AG08395 (cell line): Measurements from ENCODE around the gene TEAD2.

Source experiments
- DNase-seq: peaks from one replicate; pipeline ENCODE4 v3.0.0; 2012; ENCODE audit warnings: mixed read lengths, low spot score

Gene TEAD2

DNA sequence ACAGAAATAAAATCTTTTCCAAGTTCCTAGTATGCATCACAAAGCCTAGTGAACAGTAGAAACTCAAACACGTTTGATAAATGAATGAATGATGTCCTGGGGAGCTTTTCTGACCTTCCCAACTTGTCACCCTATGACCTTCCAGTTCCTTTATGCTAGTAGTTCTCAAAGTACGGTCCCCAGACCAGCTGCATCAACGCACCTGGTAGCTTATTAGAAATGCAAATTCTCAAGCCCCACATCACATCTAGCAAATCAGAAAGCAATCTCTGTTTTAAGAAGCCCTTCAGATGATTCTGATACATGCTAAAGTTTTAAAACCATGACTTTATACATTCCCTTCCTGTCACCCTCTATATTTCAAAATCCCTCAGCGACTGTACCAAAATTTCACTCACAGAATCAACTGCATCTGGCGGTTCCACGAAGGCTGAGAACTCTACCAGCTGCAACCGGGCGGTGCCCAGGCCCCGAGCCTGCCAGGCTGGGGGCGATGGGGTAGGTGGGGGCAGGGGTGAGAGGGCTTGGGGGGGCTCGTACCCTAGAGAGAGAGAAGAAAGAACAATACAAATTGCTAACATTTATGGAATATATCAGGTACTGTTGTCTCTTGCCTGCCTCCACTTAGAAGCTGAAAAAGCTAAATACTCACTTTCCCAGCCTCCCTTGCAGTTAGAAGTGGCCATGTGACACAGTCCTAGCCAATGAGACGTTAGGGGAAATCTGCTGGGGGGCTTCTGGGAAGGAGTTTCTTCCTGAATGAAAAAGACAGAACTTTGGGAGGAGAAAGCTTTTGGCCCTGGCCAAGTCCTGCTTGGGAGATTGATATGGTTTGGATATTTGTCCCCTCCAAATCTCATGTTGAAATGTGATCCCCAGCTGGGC, 13.7 kb downstream of the TEAD2 start:
- no peak for DNase-seq

DNA sequence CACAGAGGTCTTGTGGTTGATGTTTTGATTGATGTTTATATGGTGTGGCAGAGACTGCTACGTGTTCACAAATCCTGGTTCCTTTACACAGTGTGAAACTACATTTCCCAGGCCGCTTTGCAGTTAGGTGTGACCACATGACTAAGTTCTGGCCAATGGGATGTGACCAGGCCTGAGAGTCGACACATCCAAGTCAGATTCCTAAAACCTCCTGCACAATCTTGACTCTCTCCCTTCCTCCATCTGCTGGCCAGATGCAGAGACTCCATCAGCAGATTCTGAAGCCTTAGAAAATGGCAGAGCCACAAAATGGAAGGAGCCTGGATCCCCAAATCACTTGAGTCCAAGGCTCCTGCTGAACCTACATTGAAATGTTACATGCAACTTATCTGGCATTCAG, 14.4 kb downstream of the TEAD2 start:
- peak; percentile 87 for DNase-seq

DNA sequence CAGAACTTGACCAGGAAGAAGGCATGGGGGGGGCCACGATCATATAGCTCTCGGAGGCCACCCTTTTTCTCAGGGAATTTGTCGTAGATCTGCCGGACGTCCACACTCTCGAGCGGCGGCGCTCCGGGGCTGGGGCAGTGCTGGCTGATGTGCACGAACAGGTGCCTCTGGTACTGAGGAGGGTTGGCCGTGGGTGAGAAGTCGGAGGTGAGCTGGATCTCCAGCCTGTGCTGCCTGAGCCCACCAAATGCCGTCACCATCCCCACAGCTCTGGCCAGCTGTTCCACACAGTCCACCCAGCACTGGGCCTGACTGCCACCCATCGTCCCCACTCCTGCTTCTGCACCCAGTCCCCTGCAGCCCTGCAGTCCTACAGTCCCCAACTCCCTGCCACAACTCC, 15.0 kb downstream of the TEAD2 start:
- DNase-seq, result no peak

DNA sequence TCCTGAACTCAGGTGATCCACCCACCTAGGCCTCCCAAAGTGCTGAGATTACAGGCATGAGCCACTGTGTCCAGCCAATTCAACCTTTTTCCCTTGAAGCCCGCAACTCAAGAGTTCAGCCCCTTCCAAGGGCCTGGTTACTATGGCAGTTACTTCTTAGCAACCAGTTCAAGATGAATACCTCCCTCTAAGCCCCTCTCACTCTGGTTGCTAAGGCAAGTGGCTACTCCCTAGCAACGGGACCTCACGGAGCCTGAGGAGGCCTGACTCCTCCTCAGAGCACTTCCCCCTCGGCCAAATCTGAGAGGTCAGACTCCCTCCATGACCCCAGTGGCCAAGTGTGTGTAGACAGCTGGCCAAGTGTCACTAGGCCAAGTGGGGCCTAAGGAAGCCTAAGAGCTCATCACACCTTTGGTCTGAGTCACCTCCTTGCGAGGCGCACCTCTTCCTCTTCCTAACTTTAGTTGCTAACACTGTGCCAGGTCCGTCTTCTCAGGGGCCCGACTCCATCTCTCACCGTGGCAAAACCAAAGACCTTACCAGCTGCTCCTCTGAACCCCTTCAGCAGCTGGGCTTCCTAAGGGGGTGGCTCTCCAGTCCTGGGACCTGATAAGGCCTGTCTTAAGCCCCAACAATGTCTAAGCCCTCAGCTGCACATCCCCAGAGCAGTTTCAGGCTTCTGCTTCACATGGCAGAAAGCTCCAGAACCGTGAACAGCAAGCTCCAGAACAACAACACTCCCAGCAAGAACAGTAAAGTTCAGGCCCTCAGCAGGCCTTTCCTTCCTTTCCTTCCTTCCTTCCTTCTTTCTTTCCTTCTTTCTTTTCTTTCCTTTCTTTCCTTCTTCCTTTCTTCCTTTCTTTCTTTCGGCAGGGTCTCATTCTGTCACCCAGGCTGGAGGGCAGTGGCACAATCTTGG, 17.5 kb downstream of the TEAD2 start:
- DNase-seq, result no peak

DNA sequence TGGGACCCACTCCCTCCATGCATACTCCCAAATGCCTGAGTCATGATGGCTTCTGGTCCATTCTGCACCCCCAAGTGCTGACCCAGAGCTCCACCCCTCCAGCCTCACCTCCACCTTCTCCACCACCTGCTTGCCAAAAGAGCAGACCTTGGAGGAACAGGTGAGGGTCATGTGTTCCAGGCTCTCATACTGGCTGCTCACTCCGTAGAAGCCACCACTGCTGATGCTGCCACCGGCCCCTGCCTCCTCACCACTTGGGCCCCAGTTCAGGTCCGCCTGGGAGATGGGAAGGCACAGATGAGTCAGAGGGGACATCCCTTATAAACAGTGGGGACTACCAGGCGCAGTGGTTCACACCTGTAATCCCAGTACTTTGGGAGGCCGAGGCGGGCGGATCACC, 19.1 kb downstream of the TEAD2 start:
- no peak for DNase-seq

DNA sequence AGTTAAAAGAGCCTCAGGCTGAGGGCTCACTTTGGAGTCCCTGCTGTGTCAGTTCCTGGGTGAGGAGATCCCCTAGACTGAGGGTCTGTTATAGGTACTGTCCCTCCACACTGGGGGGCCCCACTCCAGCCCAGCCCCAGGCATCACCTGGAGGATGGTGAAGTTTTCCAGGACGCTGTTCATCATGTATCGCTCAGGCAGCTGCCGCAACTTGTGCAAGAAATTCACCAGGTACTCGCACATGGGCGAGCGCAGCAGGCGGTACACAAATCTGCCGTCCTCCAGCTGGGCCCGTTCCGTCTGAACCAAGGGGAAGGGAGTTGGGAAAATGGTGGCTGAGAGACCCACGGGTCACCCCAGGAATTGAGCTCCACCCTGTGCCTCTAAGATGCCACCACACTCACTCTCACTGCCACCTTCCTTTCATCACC, 19.9 kb downstream of the TEAD2 start:
- no peak for DNase-seq

DNA sequence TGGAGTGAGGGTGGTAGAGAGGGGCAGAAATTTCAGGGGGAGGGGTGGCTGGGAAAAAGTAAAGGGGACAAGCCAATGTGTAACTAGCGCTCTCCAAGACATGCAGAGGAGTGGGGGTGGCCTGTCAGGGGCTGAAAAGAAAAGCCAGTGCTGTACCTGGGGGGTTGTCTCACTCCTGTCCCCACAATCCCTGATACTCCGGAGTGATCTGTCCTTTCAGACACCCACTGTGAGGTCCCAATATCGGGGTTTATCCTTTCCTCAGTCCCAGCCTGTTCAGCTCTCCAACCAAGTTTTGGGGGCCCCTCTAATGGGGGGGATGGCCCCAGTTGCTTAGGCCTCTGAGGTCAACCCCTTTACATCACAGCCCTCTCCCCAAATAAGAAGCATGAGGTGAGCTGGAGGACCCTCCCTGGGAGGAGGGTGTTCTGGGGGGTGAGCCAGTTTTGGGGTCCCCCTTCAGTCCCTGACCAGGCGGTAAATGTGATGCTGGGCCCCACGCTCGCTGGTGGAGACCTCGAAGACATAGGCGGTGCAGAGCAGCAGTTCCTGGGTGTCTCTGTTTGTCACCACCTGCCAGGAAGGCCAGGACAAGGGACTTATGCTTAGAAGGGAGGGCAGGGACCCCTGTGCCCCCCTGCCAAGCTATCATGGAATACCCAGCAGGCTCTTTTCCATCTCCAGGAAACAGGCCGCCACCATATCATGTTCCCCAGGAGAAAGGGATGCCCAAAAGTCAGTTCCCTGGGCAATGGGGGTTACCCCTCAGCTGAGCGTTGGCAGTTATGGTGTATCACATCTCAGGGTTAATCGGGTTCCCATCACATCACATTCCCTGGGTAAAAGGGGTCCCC, 21.1 kb downstream of the TEAD2 start:
- no peak for DNase-seq

DNA sequence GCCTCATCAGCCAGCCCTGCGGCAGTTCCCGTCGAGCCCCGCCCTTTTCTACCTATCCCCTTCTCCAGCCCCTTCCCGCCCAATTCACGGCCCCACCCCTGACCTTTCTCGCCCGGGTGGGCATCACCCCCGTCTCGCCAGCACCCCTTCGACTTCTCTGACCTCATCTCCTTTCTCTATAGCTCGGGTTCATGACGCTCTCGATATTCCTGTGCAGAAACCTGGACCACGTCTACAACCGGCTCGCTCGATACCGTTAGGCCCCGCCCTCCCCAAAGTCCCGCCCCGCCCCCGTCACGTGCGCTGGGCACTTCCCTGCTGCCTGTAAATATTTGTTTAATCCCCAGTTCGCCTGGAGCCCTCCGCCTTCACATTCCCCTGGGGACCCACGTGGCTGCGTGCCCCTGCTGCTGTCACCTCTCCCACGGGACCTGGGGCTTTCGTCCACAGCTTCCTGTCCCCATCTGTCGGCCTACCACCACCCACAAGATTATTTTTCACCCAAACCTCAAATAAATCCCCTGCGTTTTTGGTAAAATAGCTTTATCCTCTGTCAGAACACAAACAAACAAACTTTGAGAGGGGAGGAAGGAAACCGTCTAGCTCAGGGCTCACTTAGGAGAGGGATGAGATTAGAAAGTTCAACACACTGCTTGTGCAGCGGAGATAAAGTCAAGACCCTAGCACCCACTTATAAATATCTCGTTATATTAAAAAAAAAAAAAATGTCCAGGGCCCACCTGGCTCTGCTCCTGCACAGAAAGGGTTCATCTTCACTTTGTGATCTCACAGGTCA, 21.9 kb downstream of the TEAD2 start:
- DNase-seq, result peak; percentile 31

DNA sequence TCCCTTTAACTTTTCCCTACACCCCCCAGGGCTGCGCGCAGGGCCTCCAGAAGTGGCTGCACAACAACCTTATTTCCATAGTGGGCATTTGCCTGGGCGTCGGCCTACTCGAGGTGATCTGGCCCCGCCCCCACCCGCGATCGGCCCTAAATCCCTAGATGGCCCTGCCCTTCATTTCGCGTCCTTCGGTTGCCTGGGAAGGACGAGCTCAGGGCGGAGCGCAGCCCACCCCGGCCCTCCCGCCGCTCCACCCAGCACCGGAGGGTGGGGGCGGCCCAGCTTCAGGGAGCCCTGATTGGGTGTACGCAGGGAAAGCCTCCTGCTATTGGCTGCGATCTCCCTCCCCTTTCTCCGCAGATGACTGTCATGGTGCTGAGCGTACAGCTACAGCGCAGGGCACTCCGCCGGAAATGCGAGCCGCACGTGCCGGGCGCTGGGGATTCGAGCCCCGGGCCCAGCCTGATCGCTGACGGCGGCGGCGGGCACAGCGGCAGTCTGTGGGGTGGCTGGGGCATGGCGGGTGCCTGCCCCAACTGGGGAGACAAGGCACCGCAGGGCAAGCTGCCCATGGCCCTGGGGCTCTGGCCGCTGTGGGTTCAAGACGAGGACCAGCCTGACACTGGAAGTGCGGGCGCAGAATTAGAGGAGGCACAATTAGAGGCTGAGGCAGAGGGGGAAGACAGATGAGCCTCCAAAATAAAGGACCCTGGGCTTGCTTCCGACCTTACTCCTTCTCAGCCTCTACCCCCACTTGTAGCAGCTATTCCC, 22.7 kb downstream of the TEAD2 start:
- peak; percentile 94 for DNase-seq

DNA sequence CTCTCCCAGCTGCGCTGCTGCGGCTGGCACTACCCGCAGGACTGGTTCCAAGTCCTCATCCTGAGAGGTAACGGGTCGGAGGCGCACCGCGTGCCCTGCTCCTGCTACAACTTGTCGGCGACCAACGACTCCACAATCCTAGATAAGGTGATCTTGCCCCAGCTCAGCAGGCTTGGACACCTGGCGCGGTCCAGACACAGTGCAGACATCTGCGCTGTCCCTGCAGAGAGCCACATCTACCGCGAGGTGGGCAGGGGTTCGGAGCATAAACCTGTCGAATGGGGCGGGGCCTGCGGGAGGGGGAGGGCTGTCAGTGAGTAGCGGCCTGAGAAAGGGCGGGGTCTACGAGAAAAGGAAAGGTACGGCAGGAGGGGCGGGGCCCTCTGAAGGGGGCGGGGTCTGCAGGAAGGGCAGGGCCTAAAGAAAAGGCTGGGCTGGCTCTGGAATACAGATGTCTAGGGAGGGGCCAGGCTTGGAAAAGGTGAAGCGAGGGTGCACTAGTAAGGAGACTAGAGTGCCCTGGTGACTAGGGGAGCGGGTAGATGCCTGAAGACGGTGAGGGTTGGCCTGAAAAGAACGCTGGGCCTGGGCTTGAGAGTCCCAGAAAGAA, 23.4 kb downstream of the TEAD2 start:
- DNase-seq, result peak; percentile 40

DNA sequence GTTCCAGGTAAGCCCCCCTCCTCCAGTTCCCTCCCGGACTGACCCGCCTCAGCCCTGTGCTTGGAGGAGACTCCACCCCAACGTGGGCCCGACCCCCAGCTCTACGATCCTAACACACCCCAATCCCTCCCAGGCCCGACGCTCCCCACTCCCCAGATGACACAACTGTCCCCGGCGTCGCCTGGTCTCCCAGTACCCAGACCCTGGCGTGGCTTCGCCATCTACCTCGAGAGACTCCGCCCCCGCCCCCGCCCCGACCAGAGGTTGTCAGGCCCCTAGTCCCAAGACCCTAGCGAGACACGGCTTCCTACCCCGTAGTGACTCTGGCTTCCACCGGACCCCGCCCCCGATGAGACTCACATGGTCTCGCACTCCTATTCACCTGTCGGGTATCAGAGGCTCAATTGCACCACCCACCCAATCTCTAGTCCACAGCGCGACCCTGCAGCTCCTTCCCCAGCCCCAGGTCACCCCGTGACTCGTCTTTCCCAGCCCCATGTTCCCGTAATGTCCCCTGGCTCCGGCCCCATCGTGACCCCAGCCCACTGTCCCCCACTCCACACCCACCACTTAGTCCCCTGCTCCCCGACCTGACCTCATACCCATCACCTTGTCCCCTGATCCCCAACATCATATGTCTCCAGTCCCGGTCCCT, 24.1 kb downstream of the TEAD2 start:
- no peak for DNase-seq

DNA sequence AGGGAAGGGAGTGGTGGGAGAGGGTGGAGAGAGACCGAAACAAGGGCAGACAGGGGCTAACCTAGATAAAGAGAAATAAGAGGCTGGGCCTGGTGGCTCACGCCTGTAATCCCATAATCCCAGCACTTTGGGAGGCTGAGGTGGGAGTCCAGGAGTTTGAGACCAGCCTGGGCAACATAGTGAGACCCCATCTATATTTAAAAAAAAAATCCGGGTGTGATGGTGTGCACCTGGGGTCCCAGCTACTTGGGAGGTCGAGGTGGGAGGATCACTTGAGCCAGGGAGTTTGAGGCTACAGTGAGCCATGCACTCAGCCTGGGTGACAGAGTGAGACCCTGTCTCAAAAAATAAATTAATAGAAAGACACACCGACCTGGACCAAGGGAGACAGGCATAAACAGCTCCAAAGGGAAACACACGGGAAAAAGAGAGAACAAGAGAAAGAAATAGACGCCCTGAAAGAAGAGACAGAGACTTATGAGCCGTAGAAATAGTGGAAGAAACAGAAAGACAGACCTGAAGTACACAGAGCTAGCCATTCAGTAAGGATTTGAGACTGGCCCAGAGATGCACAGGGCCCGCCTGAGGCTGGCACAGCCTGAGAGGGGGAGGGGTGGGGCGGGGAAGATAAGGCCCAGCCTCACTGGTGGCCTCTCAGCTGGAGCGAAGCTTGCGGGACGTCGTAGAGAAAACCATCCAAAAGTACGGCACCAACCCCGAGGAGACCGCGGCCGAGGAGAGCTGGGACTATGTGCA, 24.8 kb downstream of the TEAD2 start:
- DNase-seq, result no peak

DNA sequence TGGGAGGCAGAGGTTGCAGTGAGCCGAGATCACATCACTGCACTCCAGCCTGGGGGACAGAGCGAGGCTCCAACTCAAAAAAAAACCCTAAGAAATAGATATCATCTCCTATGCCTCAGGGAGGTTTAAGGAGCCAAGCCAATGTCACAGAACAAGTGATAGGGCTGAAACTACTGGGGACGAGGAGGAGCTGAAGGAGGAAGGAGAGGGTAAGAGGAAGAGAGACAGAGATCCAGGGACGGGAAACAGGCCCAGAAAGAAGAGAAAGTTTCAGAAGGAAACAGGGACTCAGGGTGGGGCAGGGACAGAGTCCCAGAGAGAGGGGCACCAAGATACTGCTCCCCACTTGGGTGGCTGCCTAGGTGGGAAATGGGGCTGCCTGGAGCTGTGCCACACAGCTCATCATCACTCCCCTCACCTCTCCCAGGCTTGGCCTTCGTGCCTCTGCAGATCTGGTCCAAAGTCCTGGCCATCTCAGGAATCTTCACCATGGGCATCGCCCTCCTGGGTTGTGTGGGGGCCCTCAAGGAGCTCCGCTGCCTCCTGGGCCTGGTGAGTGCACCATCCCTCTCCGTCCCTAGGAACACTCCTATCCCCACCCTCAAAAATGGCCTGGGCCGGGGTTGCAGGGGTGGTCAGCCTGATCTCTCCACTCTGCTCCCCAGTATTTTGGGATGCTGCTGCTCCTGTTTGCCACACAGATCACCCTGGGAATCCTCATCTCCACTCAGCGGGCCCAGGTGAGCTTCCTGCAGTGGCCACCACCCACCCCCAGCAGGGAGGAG, 25.5 kb downstream of the TEAD2 start:
- no peak for DNase-seq

DNA sequence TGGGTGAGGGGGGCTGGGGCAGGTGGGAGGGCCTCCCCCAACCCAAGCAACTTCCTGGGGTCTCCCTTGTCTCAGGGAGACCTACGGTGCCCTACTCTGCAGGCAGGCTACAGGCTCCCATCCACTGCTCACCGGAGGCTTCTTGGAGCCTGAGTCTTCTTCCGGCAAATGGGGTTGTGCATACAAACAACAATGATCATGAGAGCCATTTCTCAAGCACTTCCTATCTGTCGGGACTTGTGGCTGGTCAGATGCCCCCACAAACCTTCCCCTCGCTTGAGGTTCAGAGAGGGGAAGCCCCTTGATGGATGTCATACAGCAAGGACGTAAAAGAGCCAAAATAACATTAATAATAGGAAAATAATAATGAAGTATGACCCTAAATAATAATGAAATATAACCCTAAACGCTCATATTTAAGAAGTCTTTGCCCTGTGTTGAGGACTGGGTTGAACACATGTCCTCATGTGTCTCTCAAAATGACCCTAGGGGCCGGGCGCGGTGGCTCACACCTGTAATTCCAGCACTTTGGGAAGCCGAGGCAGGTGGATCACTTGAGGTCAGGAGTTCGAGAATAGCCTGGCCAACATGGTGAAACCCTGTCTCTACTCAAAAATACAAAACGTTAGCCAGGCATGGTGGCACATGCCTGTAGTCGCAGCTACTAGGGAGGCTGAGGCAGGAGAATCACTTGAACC, 26.3 kb downstream of the TEAD2 start:
- no peak for DNase-seq

DNA sequence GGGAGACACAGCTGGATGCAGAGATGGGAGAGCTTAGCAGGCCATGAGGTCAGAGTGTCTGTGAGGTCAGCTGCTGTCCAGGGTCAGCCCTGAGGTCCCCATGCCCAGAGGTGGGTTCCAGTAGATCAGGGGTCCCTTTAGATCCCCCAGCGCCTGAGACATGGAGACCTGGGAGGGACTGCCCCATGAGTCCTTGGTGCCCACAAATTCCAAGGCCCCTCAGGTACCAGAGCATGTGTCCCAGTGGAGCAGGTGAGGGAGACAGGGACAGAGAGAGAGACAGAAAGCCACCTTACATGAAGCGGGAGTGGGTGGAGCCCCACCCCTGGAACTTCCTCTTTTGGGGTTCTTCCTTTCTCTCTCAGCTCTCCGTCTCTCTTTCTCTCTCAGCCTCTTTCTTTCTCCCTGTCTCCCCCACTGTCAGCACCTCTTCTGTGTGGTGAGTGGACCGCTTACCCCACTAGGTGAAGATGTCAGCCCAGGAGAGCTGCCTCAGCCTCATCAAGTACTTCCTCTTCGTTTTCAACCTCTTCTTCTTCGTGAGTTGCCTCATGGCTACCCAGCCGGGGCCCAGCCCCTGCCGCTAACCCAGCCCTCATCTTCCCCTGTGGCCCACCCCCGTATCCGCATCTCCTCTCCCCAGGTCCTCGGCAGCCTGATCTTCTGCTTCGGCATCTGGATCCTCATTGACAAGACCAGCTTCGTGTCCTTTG, 27.0 kb downstream of the TEAD2 start, which contains the start of gene CD37:
TSS of gene CD37 (plus strand) at position 336 of the 713 bp plus-strand sequence. CDS start at position 471, 135 bp downstream.
- DNase-seq, result no peak

DNA sequence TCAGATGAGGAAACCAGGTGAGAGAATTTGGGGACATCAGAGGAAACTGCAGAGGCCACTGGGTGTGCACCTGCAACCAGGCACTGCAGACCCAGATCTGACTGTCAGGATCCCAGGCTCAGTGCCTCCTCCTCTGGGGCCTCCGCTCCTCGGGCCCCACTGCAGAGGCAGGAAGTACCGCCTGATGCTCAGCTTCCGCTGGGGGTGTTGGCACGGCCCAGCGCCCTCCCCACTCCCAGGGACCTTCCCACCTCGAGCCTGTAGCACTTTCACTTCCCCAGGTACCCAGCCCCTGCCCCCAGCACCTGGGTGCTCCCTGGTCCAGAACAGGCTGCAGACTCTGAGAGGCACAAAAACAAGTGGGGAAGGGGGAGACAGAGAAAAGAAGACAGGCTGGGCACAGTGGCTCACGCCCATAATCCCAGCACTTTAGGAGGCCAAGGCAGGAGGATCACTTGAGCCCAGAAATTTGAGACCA, 28.4 kb downstream of the TEAD2 start:
- DNase-seq, result no peak
